Measurements from ENCODE around the gene C1orf232.

DNA sequence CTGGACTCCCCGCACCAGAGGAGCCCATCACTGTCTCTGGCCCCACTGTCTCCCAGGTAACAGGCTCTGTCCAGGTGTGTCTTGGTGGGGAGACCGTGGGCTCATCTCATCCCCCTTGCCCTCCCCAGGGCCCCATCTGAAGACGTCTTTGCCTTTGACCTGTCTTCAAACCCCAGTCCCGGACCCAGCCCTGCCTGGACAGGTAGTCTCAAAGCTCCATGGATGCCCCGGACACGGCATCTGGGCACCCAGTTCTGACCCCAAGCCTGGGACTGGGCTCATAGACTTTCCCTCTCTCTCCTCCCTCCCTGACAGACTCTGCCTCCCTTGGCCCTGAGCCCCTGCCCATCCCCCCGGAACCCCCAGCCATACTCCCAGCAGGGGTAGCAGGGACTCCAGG is 15.3 kb upstream of the C1orf232 start:
- TF ChIP-seq HNF4G (IDR thresholded peaks at IDR 0.05): no peak
- TF ChIP-seq, protein P1, sequence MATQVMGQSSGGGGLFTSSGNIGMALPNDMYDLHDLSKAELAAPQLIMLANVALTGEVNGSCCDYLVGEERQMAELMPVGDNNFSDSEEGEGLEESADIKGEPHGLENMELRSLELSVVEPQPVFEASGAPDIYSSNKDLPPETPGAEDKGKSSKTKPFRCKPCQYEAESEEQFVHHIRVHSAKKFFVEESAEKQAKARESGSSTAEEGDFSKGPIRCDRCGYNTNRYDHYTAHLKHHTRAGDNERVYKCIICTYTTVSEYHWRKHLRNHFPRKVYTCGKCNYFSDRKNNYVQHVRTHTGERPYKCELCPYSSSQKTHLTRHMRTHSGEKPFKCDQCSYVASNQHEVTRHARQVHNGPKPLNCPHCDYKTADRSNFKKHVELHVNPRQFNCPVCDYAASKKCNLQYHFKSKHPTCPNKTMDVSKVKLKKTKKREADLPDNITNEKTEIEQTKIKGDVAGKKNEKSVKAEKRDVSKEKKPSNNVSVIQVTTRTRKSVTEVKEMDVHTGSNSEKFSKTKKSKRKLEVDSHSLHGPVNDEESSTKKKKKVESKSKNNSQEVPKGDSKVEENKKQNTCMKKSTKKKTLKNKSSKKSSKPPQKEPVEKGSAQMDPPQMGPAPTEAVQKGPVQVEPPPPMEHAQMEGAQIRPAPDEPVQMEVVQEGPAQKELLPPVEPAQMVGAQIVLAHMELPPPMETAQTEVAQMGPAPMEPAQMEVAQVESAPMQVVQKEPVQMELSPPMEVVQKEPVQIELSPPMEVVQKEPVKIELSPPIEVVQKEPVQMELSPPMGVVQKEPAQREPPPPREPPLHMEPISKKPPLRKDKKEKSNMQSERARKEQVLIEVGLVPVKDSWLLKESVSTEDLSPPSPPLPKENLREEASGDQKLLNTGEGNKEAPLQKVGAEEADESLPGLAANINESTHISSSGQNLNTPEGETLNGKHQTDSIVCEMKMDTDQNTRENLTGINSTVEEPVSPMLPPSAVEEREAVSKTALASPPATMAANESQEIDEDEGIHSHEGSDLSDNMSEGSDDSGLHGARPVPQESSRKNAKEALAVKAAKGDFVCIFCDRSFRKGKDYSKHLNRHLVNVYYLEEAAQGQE (IDR thresholded peaks at IDR 0.05): no peak
- TF ChIP-seq, protein P2, sequence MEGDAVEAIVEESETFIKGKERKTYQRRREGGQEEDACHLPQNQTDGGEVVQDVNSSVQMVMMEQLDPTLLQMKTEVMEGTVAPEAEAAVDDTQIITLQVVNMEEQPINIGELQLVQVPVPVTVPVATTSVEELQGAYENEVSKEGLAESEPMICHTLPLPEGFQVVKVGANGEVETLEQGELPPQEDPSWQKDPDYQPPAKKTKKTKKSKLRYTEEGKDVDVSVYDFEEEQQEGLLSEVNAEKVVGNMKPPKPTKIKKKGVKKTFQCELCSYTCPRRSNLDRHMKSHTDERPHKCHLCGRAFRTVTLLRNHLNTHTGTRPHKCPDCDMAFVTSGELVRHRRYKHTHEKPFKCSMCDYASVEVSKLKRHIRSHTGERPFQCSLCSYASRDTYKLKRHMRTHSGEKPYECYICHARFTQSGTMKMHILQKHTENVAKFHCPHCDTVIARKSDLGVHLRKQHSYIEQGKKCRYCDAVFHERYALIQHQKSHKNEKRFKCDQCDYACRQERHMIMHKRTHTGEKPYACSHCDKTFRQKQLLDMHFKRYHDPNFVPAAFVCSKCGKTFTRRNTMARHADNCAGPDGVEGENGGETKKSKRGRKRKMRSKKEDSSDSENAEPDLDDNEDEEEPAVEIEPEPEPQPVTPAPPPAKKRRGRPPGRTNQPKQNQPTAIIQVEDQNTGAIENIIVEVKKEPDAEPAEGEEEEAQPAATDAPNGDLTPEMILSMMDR (IDR thresholded peaks at IDR 0.05; ENCODE audit: low read depth, low read length, missing input control): no peak
- no peak for TF ChIP-seq FOXA1 (IDR thresholded peaks at IDR 0.05)
- no peak for TF ChIP-seq YY1 (IDR thresholded peaks at IDR 0.05)
- no peak for TF ChIP-seq JUND (IDR thresholded peaks at IDR 0.05)
- TF ChIP-seq TAF1 (conservative IDR thresholded peaks at IDR 0.05): no peak
- no peak for TF ChIP-seq GABPA (IDR thresholded peaks at IDR 0.05 in 1 of 2, conservative IDR thresholded peaks at IDR 0.05 in 1 of 2)

Data from liver (tissue), 3 donors.